Right lobe of liver (tissue), 4 donors: ENCODE results near the gene DNAAF8.

Experiments
- CTCF ChIP-seq, 4 donors: fragments of 200-600 bp in 3 of 4; fragments of 450-650 bp in 1 of 4; IDR thresholded peaks; one replicate each; pipeline versions ENCODE4 v1.5.1 to v1.8.0; 2016 to 2022; ENCODE audit warnings: antibody characterized with exemption in 4 of 4, mild to moderate bottlenecking in 2 of 4
- POLR2A ChIP-seq: fragments of 450-650 bp; IDR thresholded peaks from one replicate; pipeline ENCODE4 v1.6.1; 2017; ENCODE audit warnings: antibody characterized with exemption, mild to moderate bottlenecking
- donor health status: DM: no; HTN: no; CAD: no.
- donor health status: DM: no; HTN: no; CAD: no.
- donor health status: DM: no; HTN: yes; CAD: no.

GRCh38 chr16:4762205-4762604 lies 27.9 kb downstream of the DNAAF8 start:
- TF ChIP-seq CTCF (IDR thresholded peaks at IDR 0.05) (no peak), POLR2A (no peak)
